IPS-NIHi7 (cell line): Measurements from ENCODE around the gene SOX5.

Experiments
- DNase-seq: peaks from one replicate; pipeline ENCODE4 v3.0.0; 2012; ENCODE audit warnings: mixed read lengths; ENCODE audit errors: extremely low spot score

SOX5 gene

GRCh38 chr12:23686095-23686494, 263.4 kb downstream of the SOX5 start:
- DNase-seq, result no peak

- no peak for DNase-seq
Observed at GRCh38 chr12:23684121-23684520, 265.3 kb downstream of the SOX5 start.

- DNase-seq, result no peak
Observed at GRCh38 chr12:23681237-23681636, 268.2 kb downstream of the SOX5 start.

- no peak for DNase-seq
Observed at GRCh38 chr12:23674064-23674463, 275.4 kb downstream of the SOX5 start.

- DNase-seq, result no peak
Observed at GRCh38 chr12:23671881-23672280, 277.6 kb downstream of the SOX5 start.

- DNase-seq, result no peak
Observed at GRCh38 chr12:23670684-23671083, 278.8 kb downstream of the SOX5 start.

- DNase-seq, result no peak
Observed at GRCh38 chr12:23669691-23670090, 279.8 kb downstream of the SOX5 start.

- DNase-seq, result peak; percentile 10
Observed at GRCh38 chr12:23666866-23667265, 282.6 kb downstream of the SOX5 start.

GRCh38 chr12:23662966-23663365, 286.5 kb downstream of the SOX5 start:
- DNase-seq, result no peak

GRCh38 chr12:23659131-23659530, 290.3 kb downstream of the SOX5 start:
- no peak for DNase-seq

- no peak for DNase-seq
Observed at GRCh38 chr12:23657598-23657997, 291.9 kb downstream of the SOX5 start.

- no peak for DNase-seq
Observed at GRCh38 chr12:23655884-23656283, 293.6 kb downstream of the SOX5 start.

GRCh38 chr12:23655112-23655511, 294.4 kb downstream of the SOX5 start:
- no peak for DNase-seq

- DNase-seq, result no peak
Observed at GRCh38 chr12:23648546-23648945, 300.9 kb downstream of the SOX5 start.

GRCh38 chr12:23640754-23641153, 308.7 kb downstream of the SOX5 start:
- peak; percentile 35 for DNase-seq

- DNase-seq, result no peak
Observed at GRCh38 chr12:23634344-23634743, 315.1 kb downstream of the SOX5 start.

- no peak for DNase-seq
Observed at GRCh38 chr12:23631786-23632377, 317.6 kb downstream of the SOX5 start.

GRCh38 chr12:23630524-23630923, 318.9 kb downstream of the SOX5 start:
- no peak for DNase-seq

- DNase-seq, result no peak
Observed at GRCh38 chr12:23628806-23629205, 320.7 kb downstream of the SOX5 start.

- DNase-seq, result no peak
Observed at GRCh38 chr12:23626791-23627190, 322.7 kb downstream of the SOX5 start.

- no peak for DNase-seq
Observed at GRCh38 chr12:23621900-23622299, 327.6 kb downstream of the SOX5 start.

GRCh38 chr12:23618718-23619117, 330.8 kb downstream of the SOX5 start:
- no peak for DNase-seq

- DNase-seq, result no peak
Observed at GRCh38 chr12:23617749-23618148, 331.7 kb downstream of the SOX5 start.

GRCh38 chr12:23614280-23614679, 335.2 kb downstream of the SOX5 start:
- DNase-seq, result no peak
